GM10248 (cell line): ENCODE data around the gene SGMS1.

Experiments
- CTCF ChIA-PET: fragments of 300-600 bp; sonication (Branson Sonifier 250); formaldehyde crosslinking; extraction: SDS; loops from one replicate; lab custom pipeline; 2021; ENCODE audit warnings: antibody characterized with exemption; lab: Yijun Ruan, JAX
- POLR2A ChIA-PET: fragments of 350-650 bp; sonication (Branson Sonifier 250); formaldehyde crosslinking; extraction: SDS; loops from one replicate; lab custom pipeline; 2020; ENCODE audit warnings: antibody characterized with exemption; lab: Yijun Ruan, JAX
- DNase-seq: peaks from one replicate; pipeline ENCODE4 v3.0.0; 2012; ENCODE audit errors: extremely low spot score
- CTCF ChIP-seq: IDR thresholded peaks from 2 replicates; pipeline ENCODE4 v1.5.1; 2012; ENCODE audit warnings: mild to moderate bottlenecking, low read depth; ENCODE audit errors: extremely low read depth, missing control alignments, control extremely low read depth

The SGMS1 gene

GRCh38 chr10:50620899-50621298 lies 2.9 kb downstream of the SGMS1 start:
- ChIA-PET POLR2A (interaction anchor here (0.9 kb wide), 1 partner anchor 7 kb away, joined by 3 read pairs; no protein-coding TSS in a partner anchor), CTCF (interaction anchor here (1.0 to 2.2 kb wide), 7 partner anchors 8 to 60 kb away, joined by 3 to 11 read pairs (median 5); no protein-coding TSS in a partner anchor)
- no peak for TF ChIP-seq CTCF
- no peak for DNase-seq

- no peak for DNase-seq
- CTCF ChIA-PET = interaction anchor here (0.9 to 2.2 kb wide), 4 partner anchors 21 to 294 kb away, joined by 3 to 5 read pairs (median 4); no protein-coding TSS in a partner anchor
- POLR2A ChIA-PET = no interaction called here
- no peak for TF ChIP-seq CTCF
These were observed 3.9 kb downstream of the SGMS1 start for GRCh38 chr10:50619882-50620281.

- no peak for TF ChIP-seq CTCF
- no peak for DNase-seq
- ChIA-PET POLR2A (no interaction called here), CTCF (interaction anchor here (0.9 to 2.2 kb wide), 2 partner anchors 20 to 293 kb away, joined by 3 to 5 read pairs; no protein-coding TSS in a partner anchor)
These were observed 4.6 kb downstream of the SGMS1 start for GRCh38 chr10:50619166-50619565.

- TF ChIP-seq CTCF = no peak
- DNase-seq = peak; percentile 24
- POLR2A ChIA-PET = no interaction called here
- CTCF ChIA-PET = interaction anchor here (2.2 kb wide), 1 partner anchor 19 kb away, joined by 5 read pairs; no protein-coding TSS in a partner anchor
These were observed 5.1 kb downstream of the SGMS1 start for GRCh38 chr10:50618624-50619023.

GRCh38 chr10:50615658-50616057 lies 8.1 kb downstream of the SGMS1 start:
- CTCF ChIA-PET = interaction anchor here (1.1 to 4.0 kb wide), 4 partner anchors 12 to 176 kb away, joined by 3 to 19 read pairs (median 4); no protein-coding TSS in a partner anchor
- DNase-seq = no peak
- TF ChIP-seq CTCF = no peak
- POLR2A ChIA-PET = no interaction called here

- TF ChIP-seq CTCF = no peak
- DNase-seq = peak; percentile 35
- ChIA-PET POLR2A (no interaction called here), CTCF (interaction anchor here (1.0 to 4.0 kb wide), 7 partner anchors 10 to 175 kb away, joined by 3 to 19 read pairs (median 3); no protein-coding TSS in a partner anchor)
These were observed 9.2 kb downstream of the SGMS1 start for GRCh38 chr10:50614444-50615137.
